GM12892 (cell line): Measurements from ENCODE around the gene CTDNEP1.

Experiments used
- DNase-seq: peaks from one replicate; pipeline ENCODE4 v3.0.0; 2011; ENCODE audit not compliant: insufficient read length
- FAIRE-seq: peaks from 2 replicates; lab custom pipeline; 2011; peaks lifted over from hg19 to GRCh38; lab: Jason Lieb, UNC
- POLR2A ChIP-seq: IDR thresholded peaks from 2 replicates; pipeline ENCODE4 v1.6.1; 2011; ENCODE audit warnings: low read depth, low read length, control low read depth
- POLR2AphosphoS5 ChIP-seq: IDR thresholded peaks from 2 replicates; pipeline ENCODE4 v1.6.1; 2011; ENCODE audit warnings: low read depth, low read length, control low read depth
- TAF1 ChIP-seq: IDR thresholded peaks from 2 replicates; pipeline ENCODE4 v1.6.1; 2011; ENCODE audit warnings: low read depth, mild to moderate bottlenecking, control low read depth, low read length, borderline replicate concordance

The CTDNEP1 gene

DNA sequence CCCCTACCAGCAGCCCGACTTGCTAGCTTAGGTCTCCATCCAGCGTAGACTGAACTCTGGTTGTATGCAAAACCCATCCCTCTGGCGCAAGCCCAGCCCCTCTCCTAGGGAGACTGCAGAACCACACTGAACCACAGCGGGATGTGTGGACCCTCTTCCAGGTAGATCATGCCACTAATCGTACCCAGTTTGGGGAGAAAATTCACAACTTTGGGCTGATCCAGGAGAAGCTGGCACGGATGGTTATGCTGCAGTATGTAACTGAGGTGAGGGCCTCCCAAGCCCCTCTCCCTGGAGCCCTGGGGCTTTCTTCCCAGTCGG lies 28.6 kb downstream of the CTDNEP1 start:
- TF ChIP-seq POLR2AphosphoS5 (no peak), POLR2A (no peak), TAF1 (no peak)
- DNase-seq: no peak
- FAIRE-seq: no peak

DNA sequence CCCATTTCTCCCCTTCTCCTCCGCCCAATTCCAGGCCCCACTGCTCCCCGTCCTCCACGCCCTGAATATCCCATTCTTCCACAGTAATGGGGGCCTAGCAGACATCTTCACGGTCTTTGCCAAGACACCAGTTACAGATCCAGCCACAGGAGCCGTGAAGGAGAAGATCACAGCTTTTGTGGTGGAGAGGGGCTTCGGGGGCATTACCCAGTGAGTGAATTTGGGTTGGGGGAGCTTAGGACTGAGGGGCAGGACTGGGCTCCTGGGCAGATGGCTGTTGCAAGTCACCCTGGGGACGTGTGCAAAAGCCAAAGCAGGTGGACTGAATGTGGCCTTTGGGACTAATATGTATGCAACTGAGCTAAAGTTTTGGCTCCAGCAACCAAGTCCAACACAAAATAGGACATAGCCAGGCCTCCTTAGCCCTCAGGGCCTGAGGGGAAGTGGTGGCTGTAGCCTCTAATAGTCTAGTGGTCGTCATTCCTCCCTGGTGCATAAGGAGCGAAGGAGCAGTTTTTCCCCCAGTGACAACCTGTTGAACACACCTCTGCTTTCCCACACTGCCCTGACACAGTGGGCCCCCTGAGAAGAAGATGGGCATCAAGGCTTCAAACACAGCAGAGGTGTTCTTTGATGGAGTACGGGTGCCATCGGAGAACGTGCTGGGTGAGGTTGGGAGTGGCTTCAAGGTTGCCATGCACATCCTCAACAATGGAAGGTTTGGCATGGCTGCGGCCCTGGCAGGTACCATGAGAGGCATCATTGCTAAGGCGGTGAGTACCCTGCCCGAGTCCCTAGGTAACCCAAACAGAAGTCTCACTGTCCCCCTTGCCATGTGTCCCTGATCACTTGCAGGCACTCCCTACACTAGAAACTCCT lies 29.2 kb downstream of the CTDNEP1 start:
- no peak for DNase-seq
- no peak for FAIRE-seq
- TF ChIP-seq TAF1 (no peak), POLR2A (0 out of 2 replicates have a peak, but pooled peaks have one; percentile 8), POLR2AphosphoS5 (no peak; the same call in 1 of the 2 replicates)

DNA sequence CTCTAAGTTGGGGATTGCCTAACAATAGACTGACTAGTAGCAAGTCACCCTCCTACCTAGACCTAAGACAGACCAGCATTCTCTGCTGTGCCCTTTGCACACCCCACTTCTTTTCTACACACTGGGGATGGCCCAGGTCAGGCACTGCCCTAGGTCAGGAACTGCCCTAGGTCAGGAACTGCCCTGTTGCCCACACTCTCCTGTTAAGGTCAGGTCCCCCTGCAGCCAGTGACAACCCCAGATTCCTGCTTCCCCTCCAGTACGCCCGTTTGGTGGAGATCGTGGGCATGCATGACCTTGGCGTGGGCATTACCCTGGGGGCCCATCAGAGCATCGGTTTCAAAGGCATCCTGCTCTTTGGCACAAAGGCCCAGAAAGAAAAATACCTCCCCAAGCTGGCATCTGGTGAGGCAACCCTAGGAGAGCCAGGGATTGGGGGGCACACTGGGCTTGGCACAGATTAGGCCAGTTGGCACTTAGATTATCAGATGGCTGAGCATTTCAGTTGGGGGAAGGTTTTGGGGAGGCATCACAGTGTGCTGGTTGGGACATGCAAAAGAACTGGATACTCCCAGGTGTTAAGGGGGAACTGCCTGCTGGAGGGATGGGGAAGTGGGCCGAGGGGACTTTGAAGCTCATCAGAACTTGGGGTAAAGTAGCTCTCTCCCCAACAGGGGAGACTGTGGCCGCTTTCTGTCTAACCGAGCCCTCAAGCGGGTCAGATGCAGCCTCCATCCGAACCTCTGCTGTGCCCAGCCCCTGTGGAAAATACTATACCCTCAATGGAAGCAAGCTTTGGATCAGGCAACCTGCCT lies 30.0 kb downstream of the CTDNEP1 start:
- DNase-seq (no peak), FAIRE-seq (no peak)
- peak; percentile 8 for TF ChIP-seq POLR2A
- no peak for TF ChIP-seq POLR2AphosphoS5

DNA sequence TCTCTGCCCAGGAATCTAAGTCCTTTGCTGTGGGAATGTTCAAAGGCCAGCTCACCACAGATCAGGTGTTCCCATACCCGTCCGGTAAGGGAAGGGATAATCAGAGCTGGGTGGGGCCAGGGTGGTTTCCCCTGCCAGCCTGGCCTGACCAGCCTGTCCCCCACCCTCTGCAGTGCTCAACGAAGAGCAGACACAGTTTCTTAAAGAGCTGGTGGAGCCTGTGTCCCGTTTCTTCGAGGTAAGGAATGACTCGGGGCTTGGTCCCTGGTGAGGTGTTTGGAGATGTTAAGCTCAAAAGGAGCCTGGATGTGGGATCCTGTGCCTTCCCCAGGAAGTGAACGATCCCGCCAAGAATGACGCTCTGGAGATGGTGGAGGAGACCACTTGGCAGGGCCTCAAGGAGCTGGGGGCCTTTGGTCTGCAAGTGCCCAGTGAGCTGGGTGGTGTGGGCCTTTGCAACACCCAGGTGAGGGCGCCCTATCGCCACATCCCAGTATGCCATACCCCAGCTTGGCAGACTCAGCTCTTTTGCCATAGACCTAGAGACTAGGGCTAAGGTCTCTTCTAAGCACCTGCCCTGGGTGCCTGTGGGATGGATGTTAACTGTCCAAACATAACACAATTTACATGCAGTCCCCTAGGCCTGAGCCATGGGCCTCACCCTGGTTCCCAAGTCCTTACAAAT lies 30.8 kb downstream of the CTDNEP1 start:
- TF ChIP-seq POLR2AphosphoS5 (peak; percentile 46; the same call in 1 of the 2 replicates), POLR2A (no peak)
- DNase-seq (peak; percentile 57), FAIRE-seq (no peak)

DNA sequence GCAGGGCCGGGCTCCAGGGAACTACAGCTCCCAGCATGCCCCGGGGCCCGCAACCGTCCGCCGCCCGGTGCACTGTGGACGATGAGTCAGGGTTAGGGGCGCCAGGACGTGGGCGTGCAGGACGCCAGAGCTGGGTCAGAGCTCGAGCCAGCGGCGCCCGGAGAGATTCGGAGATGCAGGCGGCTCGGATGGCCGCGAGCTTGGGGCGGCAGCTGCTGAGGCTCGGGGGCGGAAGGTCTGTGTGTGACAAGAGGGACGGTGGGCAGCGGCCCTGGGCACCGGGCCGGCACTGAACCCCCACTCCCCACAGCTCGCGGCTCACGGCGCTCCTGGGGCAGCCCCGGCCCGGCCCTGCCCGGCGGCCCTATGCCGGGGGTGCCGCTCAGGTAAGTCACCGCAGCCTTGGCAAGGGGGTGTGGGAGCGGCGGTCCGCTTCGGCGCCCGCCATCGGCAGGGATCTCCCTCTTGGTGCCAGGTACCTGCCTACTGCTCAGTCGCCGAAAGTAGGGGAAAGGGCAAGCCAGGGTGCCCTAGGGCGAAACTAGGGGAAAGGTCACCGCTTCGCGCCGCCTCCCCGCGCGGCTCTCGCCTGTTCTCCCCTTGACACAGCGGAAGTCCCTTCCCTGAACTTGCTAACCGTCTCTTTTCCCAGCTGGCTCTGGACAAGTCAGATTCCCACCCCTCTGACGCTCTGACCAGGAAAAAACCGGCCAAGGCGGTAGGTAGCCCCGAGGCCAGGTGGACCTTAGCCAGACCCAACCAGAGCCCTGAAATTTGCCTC lies 31.5 kb downstream of the CTDNEP1 start, which contains the start of the genes ACADVL and DLG4:
TSS of gene ACADVL (plus strand) at position 127 of the 781 bp plus-strand sequence. CDS start at position 174, 47 bp downstream.
TSS of gene DLG4 (minus strand) at position 25 of the 781 bp plus-strand sequence.
- FAIRE-seq (peak; percentile 97), DNase-seq (peak; percentile 95)
- TF ChIP-seq POLR2AphosphoS5 (no peak), TAF1 (no peak), POLR2A (peak; percentile 67)

DNA sequence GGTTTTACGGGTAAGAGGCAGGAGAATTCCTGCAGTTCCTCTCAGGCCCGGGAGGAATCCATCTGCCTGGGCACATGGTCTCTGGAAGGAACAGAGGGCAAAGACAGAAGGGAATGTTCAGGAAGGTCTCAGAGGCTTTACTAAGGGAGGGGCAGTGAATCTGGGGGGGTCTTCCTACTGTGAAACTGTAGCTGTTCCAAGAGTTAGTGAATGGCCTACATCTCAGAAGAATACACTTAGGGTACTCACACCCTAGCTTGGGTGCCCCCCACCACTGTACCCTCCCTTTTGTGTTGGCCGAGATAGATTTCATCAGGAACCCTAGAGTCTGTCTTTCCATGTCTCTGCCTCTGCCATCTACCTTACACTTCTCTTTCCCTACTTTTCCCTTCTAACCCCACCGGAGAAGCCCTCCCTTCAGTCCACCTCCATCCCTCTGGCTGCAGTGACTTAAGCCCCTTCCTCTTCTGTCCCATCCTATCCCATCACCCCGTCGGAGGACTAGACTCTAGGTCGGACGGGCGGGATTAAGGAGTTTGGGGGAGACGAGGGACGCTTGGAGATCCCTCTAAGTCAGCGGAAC lies 32.2 kb downstream of the CTDNEP1 start:
- no peak for TF ChIP-seq TAF1
- TF ChIP-seq POLR2A: no peak
- no peak for TF ChIP-seq POLR2AphosphoS5
- FAIRE-seq (peak; percentile 30), DNase-seq (no peak)

DNA sequence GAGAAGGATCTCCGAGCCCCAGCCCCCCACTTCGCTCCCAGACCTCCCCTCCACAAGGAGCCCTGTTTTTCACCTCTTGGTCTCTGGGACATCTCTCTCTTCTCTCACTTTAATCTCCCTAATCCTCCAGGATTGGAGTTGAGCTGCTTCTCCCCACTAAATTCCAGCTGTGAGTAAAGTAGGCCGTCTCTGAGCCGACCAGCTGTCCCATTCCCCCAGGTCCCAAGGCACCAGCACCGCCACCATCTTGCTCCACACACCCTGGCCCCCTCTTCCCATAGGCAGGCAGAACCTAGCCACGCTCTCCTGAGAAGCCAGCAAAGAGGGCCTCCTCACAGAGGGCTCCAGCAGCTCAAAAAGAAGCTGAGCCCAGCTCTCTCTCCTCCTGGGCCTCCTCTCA lies 32.8 kb downstream of the CTDNEP1 start:
- no peak for TF ChIP-seq TAF1
- TF ChIP-seq POLR2AphosphoS5: no peak
- TF ChIP-seq POLR2A: no peak
- FAIRE-seq (no peak), DNase-seq (no peak)

DNA sequence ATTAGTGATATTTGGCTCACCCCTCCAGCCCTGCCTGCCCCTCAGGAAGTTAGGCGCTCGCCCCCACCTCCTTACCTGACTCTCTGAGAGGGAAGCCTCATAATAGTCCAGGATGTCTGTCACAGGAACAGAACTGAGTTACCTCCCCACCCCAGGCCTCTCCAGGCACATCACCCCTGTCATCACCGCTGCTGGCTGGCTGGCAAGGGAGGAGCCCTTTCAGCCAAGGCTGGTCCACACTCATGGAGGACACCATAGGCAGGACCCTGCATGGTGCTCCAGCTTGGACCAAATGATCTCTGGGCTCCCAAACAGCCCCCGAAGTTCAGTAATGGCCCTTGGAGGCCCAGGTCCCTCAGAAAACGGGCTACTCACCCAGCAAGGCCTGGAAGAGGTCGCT lies 33.4 kb downstream of the CTDNEP1 start:
- DNase-seq (no peak), FAIRE-seq (no peak)

DNA sequence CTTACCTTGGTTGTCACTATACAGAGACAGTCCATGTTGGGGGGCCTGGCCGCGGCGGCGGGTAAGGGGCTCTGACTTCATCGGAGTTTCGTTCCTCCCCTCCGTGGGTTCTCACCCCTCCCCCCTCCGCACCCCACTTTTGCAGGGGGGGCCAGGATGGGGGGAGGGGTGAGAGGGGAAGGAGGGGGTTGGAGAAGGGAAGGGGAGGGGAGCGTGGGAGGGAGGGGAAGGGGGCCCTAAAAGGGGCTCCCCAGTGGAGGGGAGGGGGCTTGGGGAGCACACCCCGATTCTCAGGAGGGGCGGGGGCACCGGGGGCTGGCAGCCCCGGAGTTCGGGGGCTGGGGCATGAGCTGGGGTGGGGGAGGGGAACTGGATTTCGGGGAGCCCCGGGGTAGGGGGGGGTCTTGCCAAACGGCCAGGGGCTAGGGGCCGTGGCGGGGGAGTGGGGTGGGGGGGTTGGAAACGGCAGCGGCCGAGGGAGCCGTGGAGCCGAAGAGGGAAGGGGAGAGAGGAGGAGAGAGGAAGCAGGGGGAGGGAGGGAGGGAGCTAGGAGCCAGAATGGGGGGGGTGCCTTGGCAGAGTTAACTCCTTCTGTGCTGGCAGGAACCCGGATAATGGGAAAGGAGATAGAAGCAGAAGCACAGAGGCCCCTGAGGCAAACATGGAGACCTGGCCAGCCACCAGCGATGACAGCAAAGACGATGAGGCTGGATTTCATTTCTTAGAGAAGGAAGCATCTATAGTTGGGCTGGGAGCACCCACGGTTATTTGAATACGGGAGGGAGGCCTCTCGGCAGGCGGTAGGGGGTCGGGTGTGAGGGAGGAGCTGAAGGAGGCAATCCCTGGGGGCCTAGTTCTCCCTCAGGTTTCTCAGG lies 34.2 kb downstream of the CTDNEP1 start:
- peak; percentile 30 for FAIRE-seq
- DNase-seq: no peak
- no peak for TF ChIP-seq TAF1
- no peak for TF ChIP-seq POLR2AphosphoS5
- TF ChIP-seq POLR2A: no peak

More for the DNA sequence above, 33.4 kb downstream of the CTDNEP1 start:
- TF ChIP-seq POLR2AphosphoS5: no peak
- TF ChIP-seq TAF1: no peak
- no peak for TF ChIP-seq POLR2A
